ENCODE measurements around the gene NCAPH2. TPM values are rescaled to one million over a fixed set of nuclear protein-coding genes. Genes with fewer than 3 reads are reported as not detected.

The NCAPH2 gene
- total RNA-seq, 2 donors from 2014 or later: 27.4 to 71.5 TPM

DNA sequence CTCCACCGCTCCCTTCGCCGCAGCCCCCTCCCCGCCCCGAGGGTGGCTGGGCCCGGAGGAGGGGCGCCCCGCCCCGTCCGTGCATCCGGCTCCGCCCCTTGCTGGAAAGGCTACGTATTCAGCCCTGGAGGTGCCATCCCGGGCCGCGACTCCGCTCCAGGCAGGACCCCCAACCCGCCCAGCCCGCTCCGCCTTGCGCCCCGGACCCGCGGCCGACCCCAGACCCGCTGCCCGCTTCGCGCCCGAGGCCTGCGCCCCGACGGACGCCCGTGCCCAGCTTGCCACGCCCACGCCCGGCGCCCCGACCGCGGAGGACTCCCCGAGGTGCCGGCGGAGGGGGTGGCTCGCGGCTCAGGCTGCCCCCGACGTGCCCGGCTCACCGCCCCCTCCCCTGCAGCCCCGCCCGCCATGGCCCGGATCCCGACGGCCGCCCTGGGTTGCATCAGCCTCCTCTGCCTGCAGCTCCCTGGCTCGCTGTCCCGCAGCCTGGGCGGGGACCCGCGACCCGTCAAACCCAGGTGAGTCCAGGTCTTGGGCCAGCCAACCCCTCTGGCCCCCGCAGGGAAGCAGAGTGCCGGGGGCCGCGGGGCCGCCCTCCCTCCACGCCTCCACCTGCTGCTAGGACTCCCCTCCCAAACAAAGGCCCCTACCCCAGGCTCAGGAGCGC lies 26.5 kb upstream of the NCAPH2 start, which contains the start of gene ADM2:
Gene ADM2, plus strand, starts transcription at position 104 of the 667 bp plus-strand sequence. Its CDS starts 305 bp downstream, at position 409.
- TF ChIP-seq, protein P1, sequence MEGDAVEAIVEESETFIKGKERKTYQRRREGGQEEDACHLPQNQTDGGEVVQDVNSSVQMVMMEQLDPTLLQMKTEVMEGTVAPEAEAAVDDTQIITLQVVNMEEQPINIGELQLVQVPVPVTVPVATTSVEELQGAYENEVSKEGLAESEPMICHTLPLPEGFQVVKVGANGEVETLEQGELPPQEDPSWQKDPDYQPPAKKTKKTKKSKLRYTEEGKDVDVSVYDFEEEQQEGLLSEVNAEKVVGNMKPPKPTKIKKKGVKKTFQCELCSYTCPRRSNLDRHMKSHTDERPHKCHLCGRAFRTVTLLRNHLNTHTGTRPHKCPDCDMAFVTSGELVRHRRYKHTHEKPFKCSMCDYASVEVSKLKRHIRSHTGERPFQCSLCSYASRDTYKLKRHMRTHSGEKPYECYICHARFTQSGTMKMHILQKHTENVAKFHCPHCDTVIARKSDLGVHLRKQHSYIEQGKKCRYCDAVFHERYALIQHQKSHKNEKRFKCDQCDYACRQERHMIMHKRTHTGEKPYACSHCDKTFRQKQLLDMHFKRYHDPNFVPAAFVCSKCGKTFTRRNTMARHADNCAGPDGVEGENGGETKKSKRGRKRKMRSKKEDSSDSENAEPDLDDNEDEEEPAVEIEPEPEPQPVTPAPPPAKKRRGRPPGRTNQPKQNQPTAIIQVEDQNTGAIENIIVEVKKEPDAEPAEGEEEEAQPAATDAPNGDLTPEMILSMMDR (IDR thresholded peaks at IDR 0.05): no peak
- no peaks in the 10 kb centered on the region for H3K36me3 ChIP-seq
- H3K27me3 ChIP-seq: peaks cover 27% of the 10 kb centered on the region
- peak within 1 kb of the TSS; percentile 52 for H3K4me3 ChIP-seq
- peak within 1 kb of the TSS; percentile 51 to 78 for H3K9ac ChIP-seq (ENCODE audit: low read depth in 2 of 2, low read length in 2 of 2)
- intact Hi-C loops (cut with DNase I): no loop called here
- DNase-seq: peak; percentile 67
- H3K9me3 ChIP-seq: no peaks in the 10 kb centered on the region
- H3K27ac ChIP-seq: no peak within 1 kb of the TSS
- peaks cover 15% of the 10 kb centered on the region for H3K4me1 ChIP-seq

DNA sequence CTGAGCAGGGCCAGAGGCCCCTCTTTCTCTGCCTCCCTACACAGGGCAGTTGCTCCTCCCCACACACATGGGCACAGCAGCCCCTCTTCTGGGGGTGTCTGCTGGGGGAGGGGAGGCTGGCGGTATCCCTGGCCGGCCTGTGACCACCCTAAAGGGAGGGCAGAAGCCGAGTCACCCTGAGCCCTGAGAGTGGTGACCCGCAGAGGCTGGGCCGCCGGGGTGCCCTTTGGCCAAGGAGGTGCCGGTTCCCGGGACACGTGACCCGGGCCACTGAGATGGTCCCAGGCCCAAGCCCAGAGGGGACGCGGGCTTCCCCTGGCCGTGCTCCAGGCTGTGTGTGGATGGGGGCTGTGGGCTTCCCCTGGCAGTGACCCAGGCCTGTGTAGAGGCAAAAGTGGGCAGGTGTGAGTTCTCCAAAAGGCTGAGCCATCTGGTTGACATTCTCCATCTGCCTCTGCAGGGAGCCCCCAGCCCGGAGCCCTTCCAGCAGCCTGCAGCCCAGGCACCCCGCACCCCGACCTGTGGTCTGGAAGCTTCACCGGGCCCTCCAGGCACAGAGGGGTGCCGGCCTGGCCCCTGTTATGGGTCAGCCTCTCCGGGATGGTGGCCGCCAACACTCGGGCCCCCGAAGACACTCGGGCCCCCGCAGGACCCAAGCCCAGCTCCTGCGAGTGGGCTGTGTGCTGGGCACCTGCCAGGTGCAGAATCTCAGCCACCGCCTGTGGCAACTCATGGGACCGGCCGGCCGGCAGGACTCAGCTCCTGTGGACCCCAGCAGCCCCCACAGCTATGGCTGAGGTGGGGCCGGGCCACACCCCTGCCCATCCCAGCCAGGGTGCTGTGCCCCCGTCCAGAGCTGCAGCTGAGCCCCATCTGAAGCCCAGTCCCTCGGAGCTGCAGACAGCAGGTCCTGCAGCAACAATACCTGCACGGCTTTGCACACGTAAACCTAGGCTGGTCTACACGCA lies 25.6 kb upstream of the NCAPH2 start:
- H3K27me3 ChIP-seq: peaks cover 27% of the 10 kb centered on the region
- intact Hi-C loops (cut with DNase I): no loop called here
- no peaks in the 10 kb centered on the region for H3K9me3 ChIP-seq
- H3K4me1 ChIP-seq: peaks cover 15% of the 10 kb centered on the region
- TF ChIP-seq, protein P1 (IDR thresholded peaks at IDR 0.05): no peak
- no peak for DNase-seq
- H3K9ac ChIP-seq (ENCODE audit: low read depth in 2 of 2, low read length in 2 of 2): peak overlapping the region; percentile 51 to 78
- peak overlapping the region; percentile 52 for H3K4me3 ChIP-seq
- H3K27ac ChIP-seq: no peak overlapping the region
- H3K36me3 ChIP-seq: no peaks in the 10 kb centered on the region

DNA sequence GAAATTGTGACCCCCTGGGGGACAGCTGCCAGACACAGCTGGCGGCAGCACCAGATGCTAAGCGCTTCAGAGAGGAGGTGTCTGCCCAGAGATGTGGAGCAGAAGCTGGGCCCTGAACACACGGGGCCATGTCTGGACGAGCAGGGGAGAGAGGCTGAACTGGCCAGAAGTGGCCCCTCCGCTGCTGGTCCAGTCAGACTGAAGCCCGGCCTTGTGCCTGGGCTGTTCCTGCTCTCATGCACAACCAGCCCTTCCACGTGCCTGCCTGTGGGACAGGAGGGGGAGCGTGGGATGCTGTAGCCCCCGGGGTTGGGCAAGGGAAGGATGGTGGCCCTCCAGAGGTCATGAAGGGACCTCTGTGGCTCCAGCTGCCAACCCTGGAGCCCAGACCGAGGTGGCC lies 24.9 kb upstream of the NCAPH2 start:
- peaks cover 15% of the 10 kb centered on the region for H3K4me1 ChIP-seq
- no peaks in the 10 kb centered on the region for H3K9me3 ChIP-seq
- TF ChIP-seq, protein P1 (IDR thresholded peaks at IDR 0.05): no peak
- H3K36me3 ChIP-seq: no peaks in the 10 kb centered on the region
- no peak overlapping the region for H3K27ac ChIP-seq
- intact Hi-C loops (cut with DNase I): no loop called here
- no peak for DNase-seq
- H3K9ac ChIP-seq (ENCODE audit: low read depth in 2 of 2, low read length in 2 of 2): no peak overlapping the region
- no peak overlapping the region for H3K4me3 ChIP-seq
- H3K27me3 ChIP-seq: peaks cover 27% of the 10 kb centered on the region

DNA sequence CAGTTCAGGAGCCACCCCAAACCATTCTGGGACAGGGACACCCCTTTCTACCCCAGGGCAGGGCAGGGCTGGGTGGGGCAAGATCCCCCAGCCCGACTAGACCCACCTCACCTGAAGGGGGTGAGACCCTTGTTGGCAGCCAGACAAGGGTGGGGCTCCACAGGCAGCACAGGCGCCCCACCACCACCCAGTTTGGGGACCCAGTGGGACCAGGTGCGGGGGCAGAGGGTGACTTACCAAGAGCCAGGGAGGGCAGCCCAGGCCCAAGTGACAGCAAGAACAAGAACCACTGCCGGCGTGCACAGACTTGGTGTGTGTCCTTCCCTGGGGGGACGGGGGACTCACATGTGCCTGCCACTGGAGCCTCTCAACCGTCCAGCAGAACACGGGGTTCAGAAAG lies 24.5 kb upstream of the NCAPH2 start:
- H3K9me3 ChIP-seq: no peaks in the 10 kb centered on the region
- H3K9ac ChIP-seq (ENCODE audit: low read depth in 2 of 2, low read length in 2 of 2): no peak overlapping the region
- peaks cover 15% of the 10 kb centered on the region for H3K4me1 ChIP-seq
- H3K4me3 ChIP-seq: no peak overlapping the region
- H3K36me3 ChIP-seq: no peaks in the 10 kb centered on the region
- no peak overlapping the region for H3K27ac ChIP-seq
- H3K27me3 ChIP-seq: peaks cover 27% of the 10 kb centered on the region
- intact Hi-C loops (cut with DNase I): no loop called here
- TF ChIP-seq, protein P1 (IDR thresholded peaks at IDR 0.05): no peak
- DNase-seq: no peak

DNA sequence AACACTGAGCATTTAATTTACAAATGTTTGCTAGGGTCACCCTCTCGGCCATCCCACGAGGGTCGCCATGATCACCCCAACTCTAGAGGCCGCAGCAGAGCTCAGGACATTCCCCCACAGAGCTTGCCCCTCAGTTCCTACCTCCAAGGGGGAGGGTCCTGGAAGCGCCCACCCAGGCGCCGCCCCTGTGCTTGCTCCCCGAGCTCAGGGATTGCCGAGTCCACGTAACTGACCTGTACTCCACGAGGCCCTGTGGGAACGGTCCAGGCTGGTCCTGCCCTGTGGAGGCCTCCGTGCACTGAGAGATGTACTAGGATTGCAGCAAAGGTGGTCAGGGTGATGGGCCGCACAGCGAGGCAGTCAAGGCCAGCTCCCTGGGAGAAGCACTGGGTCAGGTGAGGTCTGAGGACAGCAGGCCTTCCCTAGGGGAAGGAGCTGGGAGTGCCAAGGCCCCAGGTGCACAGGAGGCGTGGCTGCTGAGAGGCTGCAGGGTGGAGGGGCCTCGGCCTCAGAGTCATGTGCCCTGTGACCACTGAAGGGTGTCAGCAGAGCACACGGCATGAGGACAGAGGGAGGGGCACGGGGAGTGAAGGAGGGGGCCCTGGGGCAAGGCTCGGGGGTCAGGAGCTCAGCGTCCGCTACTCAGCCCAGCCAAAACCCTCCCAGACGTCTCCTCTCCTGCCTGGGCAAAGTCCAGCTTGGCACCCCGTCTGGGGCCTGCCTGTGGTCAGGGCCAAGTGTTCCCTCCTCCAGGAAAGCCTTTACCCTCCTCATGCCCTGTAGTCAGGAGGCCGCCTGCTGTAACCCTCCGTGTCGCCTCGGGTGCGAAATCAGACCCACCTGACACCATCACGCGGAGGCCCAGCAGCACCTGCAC lies 23.8 kb upstream of the NCAPH2 start:
- Histone ChIP-seq H3K9me3 (no peaks in the 10 kb centered on the region), H3K36me3 (no peaks in the 10 kb centered on the region), H3K27ac (no peak overlapping the region), H3K9ac (ENCODE audit: low read depth in 2 of 2, low read length in 2 of 2) (peak overlapping the region in 1 of 2 donors; percentile 44), H3K4me3 (no peak overlapping the region), H3K4me1 (peaks cover 15% of the 10 kb centered on the region), H3K27me3 (peaks cover 27% of the 10 kb centered on the region)
- peak; percentile 69 for DNase-seq
- TF ChIP-seq, protein P1 (IDR thresholded peaks at IDR 0.05): no peak
- intact Hi-C loops (cut with DNase I): no loop called here

Measured in colonic mucosa (tissue), 4 donors.